KMS-11 (cell line): Measurements from ENCODE around the gene CRMP1.

ENCODE experiments used
- H2AFZ ChIP-seq: fragments of 200-600 bp; sonication (generic); 2 replicates; pipeline ENCODE4 v1.6.1; 2016; ENCODE audit warnings: antibody characterized with exemption, mixed run types, low read depth
- H3K27ac ChIP-seq: fragments of 200-600 bp; sonication (generic); 2 replicates; pipeline ENCODE4 v1.6.1; 2016; ENCODE audit warnings: mild to moderate bottlenecking, mixed run types
- H3K27me3 ChIP-seq: fragments of 200-600 bp; sonication (generic); 2 replicates; pipeline ENCODE4 v1.6.1; 2017; ENCODE audit warnings: mild to moderate bottlenecking, low read depth, mixed run types, moderate library complexity; ENCODE audit not compliant: insufficient read depth
- H3K36me3 ChIP-seq: fragments of 200-600 bp; sonication (generic); 2 replicates; pipeline ENCODE4 v1.6.1; 2017; ENCODE audit warnings: mild to moderate bottlenecking, mixed run types; ENCODE audit not compliant: insufficient read depth
- H3K4me1 ChIP-seq: fragments of 200-600 bp; sonication (generic); 2 replicates; pipeline ENCODE4 v1.6.1; 2016; ENCODE audit warnings: mild to moderate bottlenecking, low read depth, mixed run types; ENCODE audit not compliant: poor library complexity, severe bottlenecking
- H3K4me2 ChIP-seq: fragments of 200-600 bp; sonication (generic); 2 replicates; pipeline ENCODE4 v1.7.0; 2016; ENCODE audit warnings: mild to moderate bottlenecking, mixed run types
- H3K4me3 ChIP-seq: fragments of 200-600 bp; sonication (generic); IDR thresholded peaks from 2 replicates; pipeline ENCODE4 v1.6.1; 2017; ENCODE audit warnings: low read depth, low read length, mixed read lengths; ENCODE audit not compliant: insufficient read depth
- H3K79me2 ChIP-seq: fragments of 200-600 bp; sonication (generic); 2 replicates; pipeline ENCODE4 v1.6.1; 2016; ENCODE audit warnings: low read depth, mixed run types; ENCODE audit not compliant: insufficient read depth
- H3K9ac ChIP-seq: fragments of 200-600 bp; sonication (generic); 2 replicates; pipeline ENCODE4 v1.6.1; 2016; ENCODE audit warnings: mild to moderate bottlenecking, mixed run types
- H4K20me1 ChIP-seq: fragments of 200-600 bp; sonication (generic); 2 replicates; pipeline ENCODE4 v1.6.1; 2016; ENCODE audit warnings: mild to moderate bottlenecking, mixed run types; ENCODE audit not compliant: insufficient read depth
- CTCF ChIP-seq: fragments of 200-600 bp; sonication (generic); conservative IDR thresholded peaks from 2 replicates; pipeline ENCODE4 v1.6.1; 2017; ENCODE audit warnings: low read depth, mild to moderate bottlenecking, antibody characterized with exemption, low read length, moderate library complexity, mixed read lengths

CRMP1 gene

GRCh38 chr4:5933116-5933515 is 40.2 kb upstream of the CRMP1 start:
- Histone ChIP-seq H3K4me3 (no peak overlapping the region), H3K27ac (no peak overlapping the region), H3K79me2 (no peaks in the 10 kb centered on the region), H2AFZ (no peak overlapping the region), H3K4me1 (no peaks in the 10 kb centered on the region), H3K27me3 (no peaks in the 10 kb centered on the region), H4K20me1 (no peaks in the 10 kb centered on the region), H3K9ac (no peak overlapping the region), H3K36me3 (no peaks in the 10 kb centered on the region), H3K4me2 (no peak overlapping the region)
- TF ChIP-seq CTCF, result no peak

- Histone ChIP-seq H3K4me3 (no peak overlapping the region), H3K27ac (no peak overlapping the region), H3K27me3 (no peaks in the 10 kb centered on the region), H3K79me2 (no peaks in the 10 kb centered on the region), H4K20me1 (no peaks in the 10 kb centered on the region), H3K4me2 (no peak overlapping the region), H2AFZ (no peak overlapping the region), H3K9ac (no peak overlapping the region), H3K36me3 (no peaks in the 10 kb centered on the region), H3K4me1 (no peaks in the 10 kb centered on the region)
- TF ChIP-seq CTCF, result no peak
Observed at GRCh38 chr4:5932035-5932568, 39.2 kb upstream of the CRMP1 start.

GRCh38 chr4:5931526-5931925 is 38.6 kb upstream of the CRMP1 start:
- TF ChIP-seq CTCF, result no peak
- Histone ChIP-seq H2AFZ (no peak overlapping the region), H3K36me3 (no peaks in the 10 kb centered on the region), H4K20me1 (no peaks in the 10 kb centered on the region), H3K4me2 (no peak overlapping the region), H3K79me2 (no peaks in the 10 kb centered on the region), H3K27me3 (no peaks in the 10 kb centered on the region), H3K9ac (no peak overlapping the region), H3K4me3 (no peak overlapping the region), H3K4me1 (no peaks in the 10 kb centered on the region), H3K27ac (no peak overlapping the region)

- TF ChIP-seq CTCF, result no peak
- no peaks in the 10 kb centered on the region for H4K20me1 ChIP-seq
- H3K36me3 ChIP-seq, result no peaks in the 10 kb centered on the region
- no peak overlapping the region for H3K4me3 ChIP-seq
- no peaks in the 10 kb centered on the region for H3K4me1 ChIP-seq
- H3K9ac ChIP-seq, result no peak overlapping the region
- no peak overlapping the region for H3K4me2 ChIP-seq
- no peak overlapping the region for H3K27ac ChIP-seq
- no peak overlapping the region for H2AFZ ChIP-seq
- no peaks in the 10 kb centered on the region for H3K79me2 ChIP-seq
- no peaks in the 10 kb centered on the region for H3K27me3 ChIP-seq
Observed at GRCh38 chr4:5930876-5931275, 38.0 kb upstream of the CRMP1 start.
